OCI-LY3 (cell line): ENCODE measurements around the gene ASPSCR1.

ENCODE experiments used
- H2AFZ ChIP-seq: fragments of 200-600, 300-600 bp; shearing (Covaris generic); 2 replicates; pipeline ENCODE4 v1.6.0; 2014; ENCODE audit warnings: antibody characterized with exemption, low read depth, low read length
- H3K27ac ChIP-seq: fragments of 200-600, 300-600 bp; sonication (generic); 2 replicates; pipeline ENCODE4 v1.5.1; 2014; ENCODE audit warnings: mild to moderate bottlenecking, low read length, moderate library complexity, mixed read lengths
- H3K27me3 ChIP-seq: fragments of 200-600, 300-600 bp; sonication (generic); 2 replicates; pipeline ENCODE4 v1.6.1; 2014; ENCODE audit warnings: low read depth, low read length, mixed read lengths
- H3K36me3 ChIP-seq: fragments of 200-600, 300-600 bp; sonication (generic); replicated peaks from 2 replicates; pipeline ENCODE3; 2014; ENCODE audit warnings: low read depth, low read length, mixed read lengths
- H3K4me1 ChIP-seq: fragments of 300-600, 200-600 bp; sonication (generic); 2 replicates; pipeline ENCODE4 v1.6.1; 2014; ENCODE audit warnings: low read length, mixed read lengths
- H3K4me2 ChIP-seq: fragments of 200-600, 300-600 bp; sonication (generic); 2 replicates; pipeline ENCODE4 v1.6.1; 2014; ENCODE audit warnings: low read length, mixed read lengths
- H3K4me3 ChIP-seq: fragments of 300-600, 200-600 bp; sonication (generic); 2 replicates; pipeline ENCODE4 v1.5.1; 2014; ENCODE audit warnings: antibody characterized with exemption, mild to moderate bottlenecking, low read length, moderate library complexity
- H3K79me2 ChIP-seq: fragments of 300-600, 200-600 bp; shearing (Covaris generic); 2 replicates; pipeline ENCODE4 v1.6.1; 2014; ENCODE audit warnings: mild to moderate bottlenecking, low read length, mixed read lengths
- H3K9ac ChIP-seq: fragments of 300-600, 200-600 bp; shearing (Covaris generic); 2 replicates; pipeline ENCODE4 v1.6.0; 2014; ENCODE audit warnings: mild to moderate bottlenecking, low read length, moderate library complexity
- H3K9me3 ChIP-seq: fragments of 200-600, 300-600 bp; shearing (Covaris generic); 2 replicates; pipeline ENCODE4 v1.6.1; 2014; ENCODE audit warnings: low read length, mixed read lengths; ENCODE audit not compliant: insufficient read depth
- H4K20me1 ChIP-seq: fragments of 200-600, 300-600 bp; sonication (generic); 2 replicates; pipeline ENCODE4 v1.6.1; 2016; ENCODE audit warnings: low read length, mixed read lengths; ENCODE audit not compliant: insufficient read depth
- EZH2phosphoT487 ChIP-seq: fragments of 200-600 bp; shearing (Covaris generic); IDR thresholded peaks from 2 replicates; pipeline ENCODE4 v1.6.1; 2018; ENCODE audit warnings: antibody characterized with exemption, mixed run types, low read depth
- TF ChIP-seq, protein P1 (sequence below): fragments of 200-600, 300-600 bp; sonication (generic); IDR thresholded peaks from 2 replicates; pipeline ENCODE4 v1.5.1; 2014; ENCODE audit warnings: antibody characterized with exemption, low read length, low read depth

ASPSCR1 gene

DNA sequence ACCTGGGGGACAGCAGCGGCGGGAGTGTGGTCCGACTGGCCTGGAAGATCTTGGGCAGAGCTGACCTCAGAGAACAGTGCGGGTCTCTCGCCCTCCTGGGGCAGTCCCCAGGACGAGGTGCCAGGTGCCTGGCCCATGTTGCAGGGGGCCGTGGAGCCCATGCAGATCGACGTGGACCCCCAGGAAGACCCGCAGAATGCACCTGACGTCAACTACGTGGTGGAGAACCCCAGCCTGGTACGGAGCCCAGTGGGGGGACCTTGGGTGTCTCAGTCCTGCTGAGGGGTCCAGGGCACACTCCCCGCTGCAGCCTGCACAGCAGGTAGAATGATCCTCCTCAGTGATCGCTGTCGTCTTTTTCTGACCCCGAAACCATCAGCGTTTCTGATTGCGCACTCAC, 75.7 kb downstream of the ASPSCR1 start:
- no peaks in the 10 kb centered on the region for H3K27me3 ChIP-seq
- H3K9me3 ChIP-seq, result no peaks in the 10 kb centered on the region
- peaks cover 7% of the 10 kb centered on the region; the same call in 1 of the 2 replicates for H4K20me1 ChIP-seq
- H3K27ac ChIP-seq, result no peak overlapping the region
- TF ChIP-seq, protein P1, sequence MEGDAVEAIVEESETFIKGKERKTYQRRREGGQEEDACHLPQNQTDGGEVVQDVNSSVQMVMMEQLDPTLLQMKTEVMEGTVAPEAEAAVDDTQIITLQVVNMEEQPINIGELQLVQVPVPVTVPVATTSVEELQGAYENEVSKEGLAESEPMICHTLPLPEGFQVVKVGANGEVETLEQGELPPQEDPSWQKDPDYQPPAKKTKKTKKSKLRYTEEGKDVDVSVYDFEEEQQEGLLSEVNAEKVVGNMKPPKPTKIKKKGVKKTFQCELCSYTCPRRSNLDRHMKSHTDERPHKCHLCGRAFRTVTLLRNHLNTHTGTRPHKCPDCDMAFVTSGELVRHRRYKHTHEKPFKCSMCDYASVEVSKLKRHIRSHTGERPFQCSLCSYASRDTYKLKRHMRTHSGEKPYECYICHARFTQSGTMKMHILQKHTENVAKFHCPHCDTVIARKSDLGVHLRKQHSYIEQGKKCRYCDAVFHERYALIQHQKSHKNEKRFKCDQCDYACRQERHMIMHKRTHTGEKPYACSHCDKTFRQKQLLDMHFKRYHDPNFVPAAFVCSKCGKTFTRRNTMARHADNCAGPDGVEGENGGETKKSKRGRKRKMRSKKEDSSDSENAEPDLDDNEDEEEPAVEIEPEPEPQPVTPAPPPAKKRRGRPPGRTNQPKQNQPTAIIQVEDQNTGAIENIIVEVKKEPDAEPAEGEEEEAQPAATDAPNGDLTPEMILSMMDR, result no peak
- no peak for TF ChIP-seq EZH2phosphoT487
- H2AFZ ChIP-seq, result no peak overlapping the region
- H3K79me2 ChIP-seq, result peaks cover 18% of the 10 kb centered on the region
- H3K36me3 ChIP-seq, result peaks cover 12% of the 10 kb centered on the region
- peak overlapping the region; percentile 98 for H3K4me2 ChIP-seq
- peaks cover 13% of the 10 kb centered on the region for H3K4me1 ChIP-seq
- H3K4me3 ChIP-seq, result peak overlapping the region; percentile 100
- no peak overlapping the region for H3K9ac ChIP-seq

DNA sequence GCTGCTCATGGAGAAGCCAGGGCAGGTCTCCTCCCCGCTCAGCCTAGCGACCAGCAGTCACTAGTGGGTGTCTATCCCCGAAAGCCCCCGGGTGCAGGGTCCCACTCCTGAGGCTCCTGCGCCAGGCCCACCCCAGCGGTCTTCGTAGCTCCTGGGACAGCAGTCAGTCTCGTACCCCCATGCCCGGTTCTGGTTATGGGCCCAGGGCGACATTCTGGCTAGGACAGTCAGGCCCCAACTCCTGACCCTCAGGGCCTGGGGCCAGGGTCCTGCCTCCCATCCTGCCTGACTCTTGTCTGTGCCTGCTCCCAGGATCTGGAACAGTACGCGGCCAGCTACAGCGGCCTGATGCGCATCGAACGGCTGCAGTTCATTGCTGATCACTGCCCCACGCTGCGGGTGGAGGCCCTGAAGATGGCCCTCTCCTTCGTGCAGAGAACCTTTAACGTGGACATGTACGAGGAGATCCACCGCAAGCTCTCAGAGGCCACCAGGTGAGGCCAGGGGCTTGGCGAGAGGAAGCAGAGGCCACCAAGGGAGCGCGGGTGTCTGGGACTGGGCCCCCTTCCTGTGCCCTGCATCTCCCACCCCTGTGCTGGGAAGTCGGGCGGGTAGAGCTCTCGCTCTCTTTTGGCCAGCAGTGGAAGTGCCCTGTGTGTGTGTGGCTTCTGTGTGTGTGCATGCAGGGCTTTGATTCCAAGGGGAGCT, 76.3 kb downstream of the ASPSCR1 start:
- H3K4me2 ChIP-seq, result no peak overlapping the region; the same call in 1 of the 2 replicates
- H3K27ac ChIP-seq, result no peak overlapping the region
- TF ChIP-seq EZH2phosphoT487, result no peak
- H3K79me2 ChIP-seq, result peaks cover 18% of the 10 kb centered on the region
- no peak overlapping the region for H3K4me3 ChIP-seq
- H3K9me3 ChIP-seq, result no peaks in the 10 kb centered on the region
- peaks cover 13% of the 10 kb centered on the region for H3K4me1 ChIP-seq
- peaks cover 15% of the 10 kb centered on the region for H3K36me3 ChIP-seq
- H2AFZ ChIP-seq, result no peak overlapping the region
- H3K9ac ChIP-seq, result no peak overlapping the region
- H4K20me1 ChIP-seq, result peaks cover 7% of the 10 kb centered on the region; the same call in 1 of the 2 replicates
- no peaks in the 10 kb centered on the region for H3K27me3 ChIP-seq

DNA sequence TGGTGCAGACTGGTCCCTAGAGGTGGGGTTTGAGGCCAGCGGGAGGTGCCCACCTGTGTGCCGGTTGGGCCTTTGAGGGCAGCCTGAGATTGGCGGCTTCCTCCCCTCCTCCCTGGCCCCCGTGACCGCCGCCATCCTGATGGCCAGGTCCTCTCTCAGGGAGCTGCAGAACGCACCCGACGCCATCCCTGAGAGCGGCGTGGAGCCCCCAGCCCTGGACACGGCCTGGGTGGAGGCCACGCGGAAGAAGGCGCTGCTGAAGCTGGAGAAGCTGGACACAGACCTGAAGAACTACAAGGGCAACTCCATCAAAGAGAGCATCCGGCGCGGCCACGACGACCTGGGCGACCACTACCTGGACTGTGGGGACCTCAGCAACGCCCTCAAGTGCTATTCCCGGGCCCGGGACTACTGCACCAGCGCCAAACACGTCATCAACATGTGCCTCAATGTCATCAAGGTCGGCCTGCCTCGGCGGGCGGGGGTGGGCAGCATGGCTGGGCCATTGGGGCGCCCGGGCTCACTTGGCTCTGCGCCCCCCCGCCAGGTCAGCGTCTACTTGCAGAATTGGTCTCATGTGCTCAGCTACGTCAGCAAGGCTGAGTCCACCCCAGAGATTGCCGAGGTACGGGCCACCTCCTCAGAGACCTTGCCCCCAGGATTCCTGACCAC, 77.1 kb downstream of the ASPSCR1 start:
- peaks cover 18% of the 10 kb centered on the region for H3K79me2 ChIP-seq
- H3K27me3 ChIP-seq, result no peaks in the 10 kb centered on the region
- H3K27ac ChIP-seq, result no peak overlapping the region
- no peak overlapping the region for H3K4me2 ChIP-seq
- no peak for TF ChIP-seq EZH2phosphoT487
- TF ChIP-seq, protein P1, result no peak
- no peak overlapping the region for H2AFZ ChIP-seq
- H3K36me3 ChIP-seq, result peaks cover 18% of the 10 kb centered on the region
- H4K20me1 ChIP-seq, result peaks cover 7% of the 10 kb centered on the region; the same call in 1 of the 2 replicates
- no peaks in the 10 kb centered on the region for H3K9me3 ChIP-seq
- H3K9ac ChIP-seq, result no peak overlapping the region
- H3K4me3 ChIP-seq, result no peak overlapping the region
- peaks cover 13% of the 10 kb centered on the region for H3K4me1 ChIP-seq

DNA sequence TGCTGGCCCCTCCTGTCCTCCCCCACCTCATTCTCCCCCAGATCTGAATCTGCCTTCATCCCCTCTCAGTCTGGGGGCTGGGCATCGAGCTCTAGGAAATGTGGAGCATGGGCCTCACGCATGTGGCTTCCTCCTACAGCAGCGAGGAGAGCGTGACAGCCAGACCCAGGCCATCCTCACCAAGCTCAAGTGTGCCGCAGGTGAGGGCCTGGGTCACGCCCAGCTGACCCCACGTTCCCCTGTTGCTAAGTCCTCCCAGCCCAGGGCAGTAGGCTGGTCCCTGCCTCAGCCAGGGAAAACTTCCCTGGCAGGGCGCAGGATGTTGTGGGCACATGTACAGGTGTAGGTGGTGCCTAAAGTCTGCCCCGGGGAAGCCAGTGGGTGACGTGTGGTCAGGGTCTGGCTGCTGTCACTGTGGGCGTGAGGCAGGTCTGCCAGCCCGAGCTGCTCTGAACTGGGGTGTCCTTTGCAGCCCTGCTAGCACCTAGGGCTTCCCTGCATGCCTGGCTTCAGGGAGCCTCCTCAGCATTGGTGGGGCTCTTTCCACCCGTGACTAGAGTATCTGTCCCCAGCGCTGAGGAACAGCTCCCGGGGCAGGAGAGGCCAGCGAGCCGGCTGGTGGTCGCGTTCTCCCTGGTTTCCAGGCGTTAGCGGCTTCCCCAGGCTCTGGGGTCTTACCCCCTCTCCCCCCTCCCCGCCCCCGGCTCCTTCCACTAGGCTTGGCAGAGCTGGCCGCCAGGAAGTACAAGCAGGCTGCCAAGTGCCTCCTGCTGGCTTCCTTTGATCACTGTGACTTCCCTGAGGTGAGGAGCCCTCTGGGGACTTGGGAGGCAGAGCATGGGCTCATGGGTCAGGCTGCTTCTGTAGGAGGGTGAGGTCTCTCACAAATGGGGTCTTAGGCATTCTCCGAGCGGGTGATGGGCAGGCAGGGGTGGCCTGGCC, 77.9 kb downstream of the ASPSCR1 start:
- H3K27me3 ChIP-seq, result no peaks in the 10 kb centered on the region
- H3K4me1 ChIP-seq, result peaks cover 13% of the 10 kb centered on the region
- no peak overlapping the region for H2AFZ ChIP-seq
- no peak overlapping the region for H3K4me2 ChIP-seq
- no peak overlapping the region for H3K9ac ChIP-seq
- H3K4me3 ChIP-seq, result no peak overlapping the region
- H3K27ac ChIP-seq, result no peak overlapping the region
- H4K20me1 ChIP-seq, result peaks cover 7% of the 10 kb centered on the region; the same call in 1 of the 2 replicates
- H3K9me3 ChIP-seq, result no peaks in the 10 kb centered on the region
- peaks cover 22% of the 10 kb centered on the region for H3K36me3 ChIP-seq
- H3K79me2 ChIP-seq, result peaks cover 18% of the 10 kb centered on the region
- TF ChIP-seq, protein P1, result no peak
- TF ChIP-seq EZH2phosphoT487, result no peak
